Neural cell (in vitro differentiated cells): Measurements from ENCODE around the gene HDDC3.

ENCODE experiments used
- CTCF ChIP-seq: fragments of 450-650 bp; IDR thresholded peaks from 2 replicates; pipeline ENCODE4 v1.5.1; 2014; ENCODE audit warnings: antibody characterized with exemption, mild to moderate bottlenecking, moderate library complexity; ENCODE audit not compliant: poor library complexity, severe bottlenecking
- EZH2 ChIP-seq: fragments of 200-600, 300-800 bp; shearing (Covaris generic), sonication (generic); IDR thresholded peaks from 2 replicates; pipeline ENCODE4 v1.6.1; 2014; ENCODE audit warnings: antibody characterized with exemption, low read length, borderline replicate concordance, mild to moderate bottlenecking; ENCODE audit not compliant: insufficient read depth, poor library complexity, severe bottlenecking
- MXI1 ChIP-seq: fragments of 450-650 bp; conservative IDR thresholded peaks from 2 replicates; pipeline ENCODE4 v1.6.1; 2014; ENCODE audit warnings: antibody characterized with exemption, mild to moderate bottlenecking; ENCODE audit not compliant: poor library complexity, severe bottlenecking
- POLR2AphosphoS5 ChIP-seq: IDR thresholded peaks from 2 replicates; pipeline ENCODE4 v1.6.1; 2012
- RAD21 ChIP-seq: fragments of 450-650 bp; conservative IDR thresholded peaks from 2 replicates; pipeline ENCODE4 v1.6.1; 2014; ENCODE audit warnings: antibody characterized with exemption, mild to moderate bottlenecking, moderate library complexity
- REST ChIP-seq: IDR thresholded peaks from 2 replicates; pipeline ENCODE4 v1.6.1; 2012; ENCODE audit warnings: borderline replicate concordance
- SMC3 ChIP-seq: fragments of 450-650 bp; conservative IDR thresholded peaks from 2 replicates; pipeline ENCODE4 v1.6.1; 2014; ENCODE audit warnings: antibody characterized with exemption, mild to moderate bottlenecking, moderate library complexity; ENCODE audit not compliant: poor library complexity
- TAF1 ChIP-seq: IDR thresholded peaks from 2 replicates; pipeline ENCODE4 v1.6.1; 2012; ENCODE audit warnings: low read depth

GRCh38 chr15:90907838-90908507, 24.4 kb downstream of the HDDC3 start:
- TF ChIP-seq EZH2 (no peak), CTCF (no peak), SMC3 (no peak), TAF1 (no peak), RAD21 (no peak), REST (no peak), POLR2AphosphoS5 (no peak), MXI1 (no peak)
